ENCODE data around the gene FADS2.

Gene FADS2

GRCh38 chr11:61795459-61795858 is 32.6 kb upstream of the FADS2 start:
- in situ Hi-C loops (cut with MboI; ENCODE audit: low sequenced_read_pairs) = no loop called here

- in situ Hi-C loops (cut with MboI; ENCODE audit: low sequenced_read_pairs) = no loop called here
Measured at GRCh38 chr11:61795876-61796526, 32.1 kb upstream of the FADS2 start.

- in situ Hi-C loops (cut with MboI; ENCODE audit: low sequenced_read_pairs) = no loop called here
Measured at GRCh38 chr11:61797263-61797944, 30.7 kb upstream of the FADS2 start.

GRCh38 chr11:61799665-61800284 is 28.3 kb upstream of the FADS2 start:
- in situ Hi-C loops (cut with MboI; ENCODE audit: low sequenced_read_pairs) = no loop called here

- in situ Hi-C loops (cut with MboI; ENCODE audit: low sequenced_read_pairs) = no loop called here
Measured at GRCh38 chr11:61800331-61801281, 27.5 kb upstream of the FADS2 start.

- in situ Hi-C loops (cut with MboI; ENCODE audit: low sequenced_read_pairs) = no loop called here
Measured at GRCh38 chr11:61802605-61803004, 25.5 kb upstream of the FADS2 start.

GRCh38 chr11:61803889-61804647 is 24.0 kb upstream of the FADS2 start:
- in situ Hi-C loops (cut with MboI; ENCODE audit: low sequenced_read_pairs) = no loop called here

- in situ Hi-C loops (cut with MboI; ENCODE audit: low sequenced_read_pairs) = no loop called here
Measured at GRCh38 chr11:61805146-61805545, 23.0 kb upstream of the FADS2 start.

- in situ Hi-C loops (cut with MboI; ENCODE audit: low sequenced_read_pairs) = no loop called here
Measured at GRCh38 chr11:61806785-61807184, 21.3 kb upstream of the FADS2 start.

- in situ Hi-C loops (cut with MboI; ENCODE audit: low sequenced_read_pairs) = no loop called here
Measured at GRCh38 chr11:61810671-61811175, 17.4 kb upstream of the FADS2 start.

GRCh38 chr11:61811831-61812230 is 16.3 kb upstream of the FADS2 start:
- in situ Hi-C loops (cut with MboI; ENCODE audit: low sequenced_read_pairs) = no loop called here

GRCh38 chr11:61812736-61813411 is 15.2 kb upstream of the FADS2 start:
- in situ Hi-C loops (cut with MboI; ENCODE audit: low sequenced_read_pairs) = no loop called here

- in situ Hi-C loops (cut with MboI; ENCODE audit: low sequenced_read_pairs) = no loop called here
Measured at GRCh38 chr11:61814247-61814957, 13.7 kb upstream of the FADS2 start.

GRCh38 chr11:61814958-61815789 is 12.9 kb upstream of the FADS2 start:
- in situ Hi-C loops (cut with MboI; ENCODE audit: low sequenced_read_pairs) = no loop called here

- in situ Hi-C loops (cut with MboI; ENCODE audit: low sequenced_read_pairs) = no loop called here
Measured at GRCh38 chr11:61815790-61816735, 12.0 kb upstream of the FADS2 start.

GRCh38 chr11:61816736-61817455 is 11.2 kb upstream of the FADS2 start, which contains the start of gene FADS1:
FADS1 (minus strand) TSS chr11:61817003; CDS start chr11:61816929, 74 bp downstream.
- in situ Hi-C loops (cut with MboI; ENCODE audit: low sequenced_read_pairs) = no loop called here

Data from HL-60/S4 treated with phorbol 12-myristate 13-acetate at 8.2 ng/mL for 4 days and 3 days (cell line).